Measurements from ENCODE around the gene CPEB4.

Gene CPEB4

DNA sequence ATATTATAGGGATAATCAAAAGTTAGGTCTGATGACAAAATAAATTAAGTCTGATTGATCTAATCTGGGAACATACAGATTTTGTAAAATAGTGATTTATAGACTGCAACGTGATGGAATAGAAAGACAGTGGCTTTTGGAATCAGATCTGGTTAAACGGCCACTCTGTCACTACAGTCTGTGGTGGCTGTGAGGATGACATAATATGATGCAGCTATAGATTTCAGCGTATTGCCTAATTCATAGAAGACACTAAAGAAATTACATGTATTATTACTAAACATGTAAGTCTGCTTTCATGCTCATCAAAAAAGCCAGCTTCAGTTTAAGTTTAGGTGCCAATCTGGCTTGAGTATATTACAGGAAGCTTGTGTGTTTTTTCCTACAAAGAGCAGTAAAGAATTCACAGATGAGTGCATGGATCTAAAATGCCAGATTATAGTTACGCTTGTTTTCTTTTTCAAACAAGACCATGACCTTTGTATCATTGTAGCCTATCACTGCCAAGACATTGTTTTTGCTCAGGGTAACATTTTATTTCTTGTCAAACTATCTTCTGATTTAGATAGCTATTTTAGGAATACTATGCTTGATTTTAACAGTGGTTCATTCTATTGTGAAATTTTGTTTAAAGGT is 25.7 kb downstream of the CPEB4 start:
- no peak for DNase-seq (ENCODE audit: low read depth in 2 of 2)

- no peak for DNase-seq (ENCODE audit: low read depth in 2 of 2)
These were observed 27.3 kb downstream of the CPEB4 start for GRCh38 chr5:173915310-173916014.

DNA sequence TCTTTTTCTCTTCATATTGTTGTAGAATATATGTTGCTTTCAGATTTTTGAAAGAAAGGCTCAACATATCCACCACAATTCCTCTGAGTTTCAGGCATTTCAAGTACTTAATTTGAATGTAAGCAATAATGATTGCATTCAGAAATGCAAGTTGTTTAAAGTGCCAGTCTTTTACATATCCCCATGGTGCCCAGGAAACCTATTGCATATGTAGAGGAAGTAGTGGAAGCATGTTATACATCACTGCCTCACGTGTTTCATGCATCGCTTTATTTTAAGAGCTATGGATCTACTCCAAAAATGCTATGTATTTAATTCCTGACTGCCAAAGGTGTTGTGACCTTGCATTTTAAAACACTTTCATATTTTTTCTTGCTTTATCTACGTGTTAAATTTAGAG is 28.1 kb downstream of the CPEB4 start:
- DNase-seq (ENCODE audit: low read depth in 2 of 2), result no peak

DNA sequence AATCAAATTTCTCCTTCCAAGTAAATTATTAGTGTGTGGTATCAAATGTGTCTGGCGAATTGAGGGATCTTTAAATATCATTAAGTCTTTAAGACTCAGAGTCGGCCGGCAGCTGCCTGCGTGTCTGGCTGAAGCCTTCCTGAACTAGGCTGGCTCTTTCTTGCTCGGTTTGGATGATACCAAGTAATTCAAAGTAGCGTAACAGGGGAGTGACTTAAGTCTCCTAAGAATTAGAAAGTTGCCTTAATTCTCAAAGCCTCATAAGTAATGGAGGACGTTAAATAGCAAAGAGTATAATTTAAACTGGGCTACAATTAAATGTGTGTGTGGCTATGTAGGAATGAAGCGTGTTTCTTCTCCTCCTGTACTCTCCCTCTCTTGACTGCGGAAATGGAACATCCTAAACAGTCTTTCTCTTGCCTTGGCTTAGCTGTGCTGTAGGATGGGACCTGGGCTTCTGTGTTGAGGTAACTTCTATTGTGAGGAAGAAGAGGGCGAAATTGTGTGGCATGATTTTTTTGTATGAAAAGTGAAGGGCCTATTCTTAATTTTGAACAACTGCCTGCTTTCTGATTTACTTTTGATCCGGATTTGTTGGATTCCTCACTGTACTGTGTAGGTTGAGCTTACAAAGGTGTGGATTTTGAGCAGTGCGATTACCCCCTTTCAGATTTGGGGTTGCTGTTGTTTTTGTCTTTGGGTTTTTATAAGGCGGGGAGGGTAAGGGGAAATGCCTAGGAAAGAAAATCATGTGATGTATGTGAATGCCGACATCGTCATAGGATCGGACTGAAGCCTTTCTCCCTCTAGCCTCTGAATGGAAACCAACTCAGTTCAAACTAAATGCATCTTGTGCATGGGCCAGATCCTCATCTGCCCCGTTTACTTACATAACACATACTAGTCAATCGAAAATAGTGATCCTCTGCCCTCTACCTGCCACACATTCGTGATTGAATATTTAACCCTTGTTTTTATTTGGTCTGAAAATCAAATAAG is 29.9 kb downstream of the CPEB4 start:
- peak in 1 of 2 donors; percentile 13 for DNase-seq (ENCODE audit: low read depth in 2 of 2)

DNA sequence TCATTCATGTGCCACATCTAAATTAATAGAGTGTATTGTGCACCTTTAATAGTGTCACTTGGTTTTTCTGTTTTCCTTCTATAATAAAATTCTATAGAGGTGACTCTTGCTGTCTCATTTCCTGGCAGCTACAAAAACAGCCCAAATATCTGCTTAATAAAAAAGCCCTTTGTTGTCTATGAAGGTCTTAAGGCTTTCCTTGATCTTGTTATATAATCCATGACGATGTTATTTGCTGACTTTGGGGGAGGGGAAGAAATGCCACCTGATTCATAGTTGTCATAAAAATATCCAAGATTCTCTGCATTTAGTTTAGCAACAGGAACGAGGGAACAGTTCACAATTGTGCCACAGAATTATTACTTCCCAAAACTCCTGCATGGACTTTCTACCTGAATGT is 31.3 kb downstream of the CPEB4 start:
- no peak for DNase-seq (ENCODE audit: low read depth in 2 of 2)

DNA sequence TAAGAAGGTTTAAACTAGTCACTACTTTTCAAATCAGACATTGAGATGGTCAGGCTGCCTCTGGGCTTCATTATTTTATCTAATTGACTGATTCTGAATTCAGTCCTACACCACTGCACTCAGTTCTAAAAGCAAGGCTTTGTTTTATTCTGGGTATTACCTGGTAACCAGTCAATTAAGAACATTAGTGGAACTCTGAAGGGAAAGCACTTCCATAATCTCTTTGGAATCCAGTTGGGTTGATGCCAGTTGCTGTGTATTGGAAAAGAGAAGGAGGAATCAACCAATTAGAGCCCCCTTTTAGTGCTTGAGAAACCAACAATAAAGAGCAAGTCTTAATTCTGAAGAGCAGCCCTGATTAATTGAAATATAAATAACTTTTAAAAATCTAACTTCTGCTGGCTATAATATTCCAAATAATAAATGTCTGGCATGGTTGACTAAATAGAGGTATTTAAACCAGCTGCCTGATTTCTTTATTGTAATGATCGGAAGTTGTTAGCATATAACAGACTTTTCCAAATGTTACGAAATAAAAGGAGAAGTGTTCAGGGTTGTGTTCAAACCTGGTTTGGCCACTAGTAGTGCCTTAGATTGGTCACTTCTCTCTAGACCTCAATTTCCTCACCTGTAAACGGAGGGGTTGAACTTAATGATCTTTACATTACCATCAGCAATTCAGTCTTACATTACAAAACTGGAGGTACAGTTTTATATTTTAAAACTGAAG is 32.0 kb downstream of the CPEB4 start:
- DNase-seq (ENCODE audit: low read depth in 2 of 2), result no peak

DNA sequence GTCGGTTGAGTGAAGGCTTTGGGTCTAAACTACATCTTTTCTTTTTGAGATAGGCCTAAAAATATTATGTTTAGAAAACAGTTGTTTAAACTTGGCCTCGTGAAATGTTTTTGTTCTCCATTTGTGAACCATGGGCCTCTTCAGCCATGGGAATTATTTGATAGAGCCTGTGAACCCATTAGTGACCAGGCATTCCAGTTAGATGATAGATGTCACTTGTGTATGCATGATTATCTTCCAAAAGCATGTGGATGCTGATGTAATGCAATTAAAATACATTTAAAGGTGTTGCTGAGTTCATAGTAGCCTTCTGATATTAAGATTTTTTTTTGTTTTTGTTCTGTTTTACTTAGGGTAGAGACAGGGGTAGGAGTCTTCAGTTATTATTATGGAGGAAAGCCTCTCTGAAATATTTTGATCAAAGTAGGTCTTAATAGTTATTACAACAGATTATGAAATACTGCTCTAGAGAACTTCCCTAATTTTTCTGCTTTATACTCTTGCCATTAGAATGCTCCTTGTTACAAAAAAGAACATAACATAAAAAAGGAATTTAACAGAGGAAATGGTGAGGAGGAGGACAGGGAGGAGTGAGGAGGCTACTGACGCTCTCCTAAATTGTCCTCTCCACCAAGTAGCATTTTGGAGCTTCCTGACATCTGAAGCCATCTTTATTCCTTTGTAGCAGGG is 32.9 kb downstream of the CPEB4 start:
- no peak for DNase-seq (ENCODE audit: low read depth in 2 of 2)

DNA sequence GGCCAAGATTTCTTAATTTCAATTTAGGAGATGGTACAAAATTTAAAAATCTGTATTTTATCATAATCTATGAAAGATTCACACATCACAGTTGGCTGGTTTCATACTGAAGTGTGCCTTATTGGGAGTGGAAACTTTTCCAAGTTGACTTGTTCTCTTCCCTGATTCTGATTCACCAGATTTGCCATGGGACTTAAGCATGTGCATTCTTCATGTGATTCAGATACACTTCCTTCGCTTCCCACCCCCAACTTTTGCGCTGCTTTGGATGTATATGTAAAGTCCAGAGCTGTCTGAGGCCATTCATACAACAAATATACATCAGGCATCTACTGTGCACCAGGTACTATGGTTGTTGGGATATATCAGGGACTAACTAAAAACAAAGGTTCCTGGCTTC is 34.4 kb downstream of the CPEB4 start:
- no peak for DNase-seq (ENCODE audit: low read depth in 2 of 2)

GRCh38 chr5:173923218-173924095 is 35.3 kb downstream of the CPEB4 start:
- no peak for DNase-seq (ENCODE audit: low read depth in 2 of 2)

DNA sequence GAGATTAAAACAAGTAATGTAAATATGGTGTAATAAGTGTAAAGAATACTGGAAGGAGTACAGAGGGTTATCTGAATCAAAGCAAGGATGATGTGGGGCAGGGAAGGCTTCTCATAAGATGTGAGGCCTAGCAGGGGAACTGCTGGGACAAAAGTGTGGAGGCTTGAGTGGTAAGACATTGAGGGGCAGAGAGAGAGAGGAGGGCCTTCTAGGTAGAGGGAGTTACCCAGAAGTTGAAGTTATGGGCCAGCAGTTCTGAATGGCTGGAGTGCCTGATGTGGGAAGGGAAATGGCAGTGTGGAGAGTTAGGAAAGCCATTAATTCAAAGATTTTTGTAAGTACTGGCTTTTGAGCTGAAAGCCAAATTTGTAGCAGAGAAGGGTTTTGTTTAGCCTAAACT is 36.8 kb downstream of the CPEB4 start:
- DNase-seq (ENCODE audit: low read depth in 2 of 2), result no peak

- DNase-seq (ENCODE audit: low read depth in 2 of 2), result no peak
These were observed 37.4 kb downstream of the CPEB4 start for GRCh38 chr5:173925449-173926071.

DNA sequence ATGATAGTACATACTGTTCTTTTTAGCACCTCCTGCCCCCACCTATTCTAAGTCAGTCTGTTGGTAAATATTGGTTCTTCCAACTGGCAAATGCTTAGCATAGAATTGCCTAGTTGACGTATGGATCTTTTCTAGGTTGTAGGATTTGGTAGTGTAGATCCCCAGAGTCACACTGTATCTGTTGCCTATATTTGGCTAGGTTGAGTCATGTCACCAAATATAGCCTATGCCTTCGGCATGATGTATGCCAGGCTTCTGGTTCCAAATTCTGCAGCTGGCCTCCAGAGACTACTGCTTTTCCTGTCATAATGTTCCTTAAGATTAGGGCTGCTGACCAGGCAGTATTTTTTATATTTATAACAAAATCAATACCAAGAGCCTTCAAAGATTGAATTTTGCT is 38.2 kb downstream of the CPEB4 start:
- DNase-seq (ENCODE audit: low read depth in 2 of 2), result no peak

- DNase-seq (ENCODE audit: low read depth in 2 of 2), result no peak
These were observed 40.9 kb downstream of the CPEB4 start for GRCh38 chr5:173928871-173929574.

DNA sequence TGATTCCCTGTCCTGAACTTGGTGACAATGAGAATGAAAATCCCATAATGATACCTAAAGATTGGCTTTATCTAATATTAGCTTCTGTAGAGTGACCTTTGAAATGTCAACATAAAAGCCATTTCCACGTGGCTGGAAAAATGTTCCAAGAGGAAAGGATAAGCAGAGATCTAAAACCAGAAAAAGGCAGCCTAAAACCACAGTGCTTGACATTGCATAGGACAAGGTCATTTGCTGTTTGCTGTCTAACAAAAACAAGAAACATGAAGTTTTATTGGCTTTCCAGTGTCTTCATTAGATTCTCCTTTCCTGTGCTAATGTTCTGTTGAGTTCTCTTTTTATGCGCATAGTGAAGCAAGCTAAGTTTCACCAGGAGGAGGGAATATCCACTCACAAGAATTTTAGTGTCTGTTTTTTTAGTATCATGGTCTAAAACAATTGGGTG is 44.6 kb downstream of the CPEB4 start:
- DNase-seq (ENCODE audit: low read depth in 2 of 2), result no peak

DNA sequence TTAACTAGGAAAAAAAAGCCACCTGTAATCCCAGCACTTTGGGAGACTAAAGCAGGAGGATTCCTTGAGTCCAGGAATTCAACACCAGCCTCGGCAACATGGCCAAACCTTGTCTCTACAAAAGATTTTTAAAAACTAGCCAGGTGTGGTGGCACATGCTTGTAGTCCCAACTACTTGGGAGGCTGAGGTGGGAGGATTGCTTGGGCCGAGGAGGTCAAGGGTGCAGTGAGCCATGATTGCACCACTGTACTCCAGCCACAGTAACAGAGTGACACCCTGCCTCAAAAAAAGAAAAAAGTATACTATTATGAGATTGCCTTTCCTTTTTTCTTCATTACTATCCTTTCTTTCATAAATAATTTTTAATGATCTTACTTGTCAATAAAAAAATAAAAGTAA is 45.8 kb downstream of the CPEB4 start:
- no peak for DNase-seq (ENCODE audit: low read depth in 2 of 2)

DNA sequence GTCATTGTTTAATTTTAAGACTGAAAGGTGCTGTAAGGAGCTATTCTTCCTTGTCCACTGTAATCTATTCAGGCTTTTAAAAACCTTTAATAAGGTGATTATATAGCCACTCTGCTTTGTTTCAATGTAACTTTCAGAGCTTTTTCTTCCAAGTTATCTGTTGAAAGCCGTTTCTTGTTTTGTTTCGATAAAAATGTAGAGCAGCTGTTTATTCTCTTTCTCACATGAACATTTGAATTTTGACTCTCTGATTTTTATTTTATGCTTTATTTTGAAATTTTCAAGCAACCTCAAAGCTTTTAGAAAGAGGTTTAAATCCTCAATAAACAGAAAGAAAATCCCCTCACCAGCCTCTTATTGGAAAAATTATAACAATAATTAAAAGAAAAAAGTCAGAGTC is 47.2 kb downstream of the CPEB4 start:
- DNase-seq (ENCODE audit: low read depth in 2 of 2), result no peak

- no peak for DNase-seq (ENCODE audit: low read depth in 2 of 2)
These were observed 52.1 kb downstream of the CPEB4 start for GRCh38 chr5:173940269-173940668.

DNA sequence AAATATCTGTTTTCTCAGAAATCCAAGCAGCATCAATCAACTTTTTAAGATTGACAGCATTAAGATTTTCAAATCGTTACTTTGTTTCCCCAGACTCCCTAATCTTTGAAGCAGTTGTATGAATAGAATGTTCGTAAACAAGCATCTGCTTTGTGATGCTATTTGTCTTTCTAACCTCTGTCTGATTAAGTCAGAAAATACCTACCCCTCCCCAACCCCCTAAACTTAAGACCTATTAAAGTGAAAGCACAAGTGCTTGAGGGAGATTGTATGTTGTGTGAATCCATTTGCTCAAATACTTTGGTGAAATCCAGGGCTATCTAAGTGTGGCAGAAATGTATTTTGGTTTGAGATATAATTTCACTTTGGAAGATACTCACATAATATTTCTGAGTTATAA is 53.0 kb downstream of the CPEB4 start:
- no peak for DNase-seq (ENCODE audit: low read depth in 2 of 2)

DNA sequence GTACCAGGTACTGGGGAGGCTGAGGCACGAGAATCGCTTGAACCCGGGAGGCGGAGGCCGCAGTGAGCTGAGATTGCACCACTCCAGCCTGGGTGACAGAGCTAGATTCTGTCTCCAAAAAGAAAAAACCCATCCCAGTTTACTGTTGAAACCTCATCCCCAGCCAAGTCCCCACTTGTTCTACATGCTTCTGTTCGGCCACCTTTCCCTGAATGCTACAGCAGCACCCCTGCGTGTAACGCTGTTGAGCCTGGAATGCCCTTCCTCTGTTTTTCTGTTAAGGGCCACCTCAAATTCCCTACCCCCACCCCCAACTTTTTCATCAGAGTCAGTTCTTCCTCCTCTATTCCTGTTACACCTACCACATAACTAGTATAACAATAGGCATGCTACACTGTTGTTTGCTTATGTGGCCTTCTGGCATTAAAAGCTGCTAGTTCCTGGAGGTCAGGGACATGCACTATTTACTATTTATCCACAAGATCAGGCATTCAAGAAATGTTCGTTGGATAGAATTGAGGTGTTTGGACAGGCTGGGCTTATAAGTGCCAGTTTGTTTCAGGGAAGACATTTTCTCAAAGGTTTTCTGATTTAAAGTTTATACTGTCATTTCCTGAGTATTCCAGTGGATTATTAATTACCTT is 53.7 kb downstream of the CPEB4 start:
- no peak for DNase-seq (ENCODE audit: low read depth in 2 of 2)
